SK-N-SH (cell line): ENCODE results near the gene CD79A. TPM values are rescaled to one million over a fixed set of nuclear protein-coding genes. Genes with fewer than 3 reads are reported as not detected.

Experiments used
- CTCF ChIA-PET: fragments of 300-600, 350-600 bp; formaldehyde crosslinking; extraction: SDS; loops from one replicate; lab custom pipeline; 2021; lab: Yijun Ruan, JAX
- POLR2A ChIA-PET: fragments of 350-600 bp; sonication (Branson Sonifier 250); formaldehyde crosslinking; extraction: SDS; loops from one replicate; lab custom pipeline; 2020; ENCODE audit warnings: antibody characterized with exemption, inconsistent platforms; lab: Yijun Ruan, JAX
- DNase-seq: peaks from one replicate; pipeline ENCODE4 v3.0.0; 2012
- H2AFZ ChIP-seq: fragments of 200-600 bp; sonication (generic); 2 replicates; pipeline ENCODE4 v1.8.1; 2016; ENCODE audit warnings: antibody characterized with exemption, mild to moderate bottlenecking, low read depth
- H3F3A ChIP-seq: fragments of 200-600 bp; sonication (generic); replicated peaks from 2 replicates; pipeline ENCODE3; 2016; ENCODE audit warnings: antibody characterized with exemption, mild to moderate bottlenecking; ENCODE audit not compliant: insufficient read depth
- H3K27ac ChIP-seq, 2 experiments: fragments of 200-500 bp in 1 of 2; fragments of 200-600 bp in 1 of 2; sonication (Bioruptor generic) in 1 of 2; sonication (generic), shearing (Covaris generic) in 1 of 2; 2 replicates each; pipeline versions ENCODE4 v1.5.1 to v1.6.1; 2014 to 2016; ENCODE audit warnings: low read depth in 2 of 2, inconsistent platforms in 1 of 2, low read length in 1 of 2, mild to moderate bottlenecking in 1 of 2, mixed read lengths in 1 of 2
- H3K27me3 ChIP-seq: fragments of 200-600 bp; sonication (generic), shearing (Covaris generic); 2 replicates; pipeline ENCODE4 v1.6.1; 2016; ENCODE audit warnings: mixed run types; ENCODE audit not compliant: insufficient read depth
- H3K36me3 ChIP-seq, 2 experiments: fragments of 200-500 bp in 1 of 2; fragments of 200-600 bp in 1 of 2; sonication (Bioruptor generic) in 1 of 2; sonication (generic) in 1 of 2; replicated peaks in 1 of 2; 2 replicates each; pipeline versions ENCODE3 to v1.5.1; 2014 to 2016; ENCODE audit warnings: low read length in 1 of 2, mild to moderate bottlenecking in 1 of 2; ENCODE audit not compliant: insufficient read depth in 2 of 2, control insufficient read depth in 1 of 2
- H3K4me1 ChIP-seq, 2 experiments: fragments of 200-500 bp in 1 of 2; fragments of 200-600 bp in 1 of 2; sonication (Bioruptor generic) in 1 of 2; sonication (generic), shearing (Covaris generic) in 1 of 2; 2 replicates each; pipeline versions ENCODE4 v1.5.1 to v1.6.1; 2014 to 2016; ENCODE audit warnings: low read depth in 1 of 2, low read length in 1 of 2, mixed run types in 1 of 2; ENCODE audit not compliant: insufficient read depth in 2 of 2, control insufficient read depth in 1 of 2
- H3K4me2 ChIP-seq: fragments of 200-600 bp; sonication (generic), shearing (Covaris generic); 2 replicates; pipeline ENCODE4 v1.6.1; 2017; ENCODE audit warnings: mixed run types
- H3K4me3 ChIP-seq, 2 experiments: fragments of 200-500 bp in 1 of 2; fragments of 200-600 bp in 1 of 2; sonication (Bioruptor generic) in 1 of 2; sonication (generic), shearing (Covaris generic) in 1 of 2; 2 replicates each; pipeline versions ENCODE4 v1.5.1 to v1.8.1; 2014 to 2016; ENCODE audit warnings: low read depth in 2 of 2, inconsistent platforms in 1 of 2, low read length in 1 of 2, mild to moderate bottlenecking in 1 of 2, mixed read lengths in 1 of 2, moderate library complexity in 1 of 2
- H3K79me2 ChIP-seq: fragments of 200-600 bp; sonication (generic); 2 replicates; pipeline ENCODE4 v1.8.1; 2017; ENCODE audit warnings: mild to moderate bottlenecking; ENCODE audit not compliant: insufficient read depth
- H3K9ac ChIP-seq: fragments of 200-600 bp; sonication (generic); 2 replicates; pipeline ENCODE4 v1.6.1; 2017; ENCODE audit warnings: mixed run types
- H3K9me2 ChIP-seq: fragments of 200-600 bp; sonication (generic); 2 replicates; pipeline ENCODE4 v1.6.1; 2017; ENCODE audit warnings: mixed run types
- H3K9me3 ChIP-seq: fragments of 200-600 bp; sonication (generic); 2 replicates; pipeline ENCODE4 v1.6.1; 2017; ENCODE audit warnings: mixed run types, mild to moderate bottlenecking, moderate library complexity
- H4K20me1 ChIP-seq: fragments of 200-600 bp; sonication (generic); 2 replicates; pipeline ENCODE4 v1.6.1; 2017; ENCODE audit warnings: mild to moderate bottlenecking, mixed run types; ENCODE audit not compliant: insufficient read depth
- CHD2 ChIP-seq: fragments of 150-350 bp; IDR thresholded peaks from 2 replicates; pipeline ENCODE4 v1.6.1; 2018; ENCODE audit warnings: low read length; ENCODE audit not compliant: partially characterized antibody
- ELF1 ChIP-seq: IDR thresholded peaks from 2 replicates; pipeline ENCODE4 v1.4.0; 2012
- EP300 ChIP-seq, 2 experiments: IDR thresholded peaks; 2 replicates each; pipeline versions ENCODE4 v1.4.0 to v1.6.1; 2012; ENCODE audit warnings: borderline replicate concordance in 1 of 2, low read depth in 1 of 2, low read length in 1 of 2
- FOXM1 ChIP-seq: IDR thresholded peaks from 2 replicates; pipeline ENCODE4 v1.4.0; 2012; ENCODE audit warnings: low read depth, mild to moderate bottlenecking
- GATA2 ChIP-seq: sonication (generic); formaldehyde crosslinking; IDR thresholded peaks from 2 replicates; pipeline ENCODE4 v1.5.0; 2020; ENCODE audit warnings: mild to moderate bottlenecking, missing genetic modification reagents
- NFIC ChIP-seq: IDR thresholded peaks from 2 replicates; pipeline ENCODE4 v1.4.0; 2012; ENCODE audit warnings: borderline replicate concordance
- PBX3 ChIP-seq: IDR thresholded peaks from 2 replicates; pipeline ENCODE4; 2012
- POLR2AphosphoS5 ChIP-seq: IDR thresholded peaks from 2 replicates; pipeline ENCODE4 v1.6.1; 2012; ENCODE audit warnings: low read depth, low read length
- RAD21 ChIP-seq: IDR thresholded peaks from 2 replicates; pipeline ENCODE4 v1.6.1; 2012; ENCODE audit warnings: mild to moderate bottlenecking, low read length
- REST ChIP-seq: IDR thresholded peaks from 2 replicates; pipeline ENCODE4 v1.6.1; 2012; ENCODE audit warnings: mild to moderate bottlenecking, low read depth, low read length, moderate library complexity
- RFX5 ChIP-seq: IDR thresholded peaks from 2 replicates; pipeline ENCODE4 v1.6.1; 2012; ENCODE audit warnings: mild to moderate bottlenecking, improper control_type of control experiment, low read length
- RXRA ChIP-seq: IDR thresholded peaks from 2 replicates; pipeline ENCODE4 v1.4.0; 2012; ENCODE audit warnings: low read depth, mild to moderate bottlenecking, borderline replicate concordance
- TCF12 ChIP-seq: IDR thresholded peaks from 2 replicates; pipeline ENCODE4 v1.4.0; 2012
- YY1 ChIP-seq: IDR thresholded peaks from 2 replicates; pipeline ENCODE4 v1.4.0; 2012; ENCODE audit warnings: low read depth, mild to moderate bottlenecking
- WGBS: methylation state at CpG from one replicate; pipeline ENCODE4 v1.1.6; 2017; ENCODE audit warnings: low lambda C conversion rate; 5-methylcytosine and 5-hydroxymethylcytosine counted together
- polyA plus RNA-seq, 3 experiments: library from polyadenylated mRNA; depleted of rRNA; stranded (reverse); fragments of >200 nt; gene quantifications; 2 replicates each; pipeline ENCODE4 v1.2.3, GENCODE V29; 2012
- TF ChIP-seq, protein P1 (sequence below): IDR thresholded peaks from 2 replicates; pipeline ENCODE4 v1.4.0; 2012; ENCODE audit warnings: low read depth, borderline replicate concordance

Gene CD79A
- polyA plus RNA-seq, 1 of the 3 experiments (the other 2 are of a cell fraction), result 0.20 TPM

DNA sequence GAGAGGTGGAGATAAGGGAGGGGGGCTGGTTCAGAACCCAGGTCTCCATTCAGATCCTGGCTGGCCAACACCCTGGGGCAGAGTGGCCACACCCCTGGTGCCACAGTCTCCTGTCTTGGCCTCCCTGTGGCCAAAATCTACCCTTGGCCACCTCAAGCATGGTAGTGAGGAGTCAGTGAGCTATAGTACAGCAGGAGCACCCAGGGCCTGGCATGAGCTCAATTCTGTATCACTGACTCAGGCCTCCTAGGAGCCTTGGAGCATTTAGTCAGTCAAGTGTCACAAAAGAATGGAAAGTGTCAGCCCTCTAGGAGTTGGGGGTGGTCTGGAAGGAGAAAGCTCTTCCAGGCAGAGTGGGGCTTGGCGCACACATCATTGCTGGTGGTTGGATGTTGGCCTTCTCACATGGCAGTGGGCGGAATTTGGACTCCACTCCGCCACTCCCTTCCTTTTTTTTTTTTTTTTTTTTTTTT is 6.6 kb upstream of the CD79A start:
- Histone ChIP-seq H3K9ac (no peak overlapping the region), H3K9me3 (no peaks in the 10 kb centered on the region), H3K4me3 (no peak overlapping the region), H3K9me2 (no peaks in the 10 kb centered on the region), H3K4me2 (no peak overlapping the region), H3K4me1 (peaks cover 1 to 2% of the 10 kb centered on the region in 2 experiments; a peak in 2 of 4 replicates), H3K79me2 (peaks cover 31% of the 10 kb centered on the region), H3K27me3 (no peaks in the 10 kb centered on the region), H4K20me1 (peaks cover 80% of the 10 kb centered on the region)
- CTCF ChIA-PET, result interaction anchor here (0.8 to 1.5 kb wide), 3 partner anchors 11 to 66 kb away, joined by 3 to 4 read pairs (median 3); partner anchors contain the start of gene RPS19
- TF ChIP-seq RAD21 (no peak), GATA2 (CRISPR knock-in tag) (no peak), EP300 (IDR thresholded peaks at IDR 0.05; ENCODE audit: borderline replicate concordance in 1 of 2, low read depth in 1 of 2, low read length in 1 of 2) (no peak), PBX3 (no peak), RFX5 (no peak), RXRA (no peak), ELF1 (no peak), POLR2AphosphoS5 (no peak), FOXM1 (no peak), TCF12 (no peak), CHD2 (no peak), REST (no peak), NFIC (no peak), YY1 (no peak)
- TF ChIP-seq, protein P1, sequence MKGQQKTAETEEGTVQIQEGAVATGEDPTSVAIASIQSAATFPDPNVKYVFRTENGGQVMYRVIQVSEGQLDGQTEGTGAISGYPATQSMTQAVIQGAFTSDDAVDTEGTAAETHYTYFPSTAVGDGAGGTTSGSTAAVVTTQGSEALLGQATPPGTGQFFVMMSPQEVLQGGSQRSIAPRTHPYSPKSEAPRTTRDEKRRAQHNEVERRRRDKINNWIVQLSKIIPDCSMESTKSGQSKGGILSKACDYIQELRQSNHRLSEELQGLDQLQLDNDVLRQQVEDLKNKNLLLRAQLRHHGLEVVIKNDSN, result no peak
- TF ChIP-seq, all 33 proteins: peak for 0
- DNase-seq, result peak; percentile 22
- peaks cover 46 to 54% of the 10 kb centered on the region in 2 experiments for H3K36me3 ChIP-seq
- POLR2A ChIA-PET, result interaction anchor here (0.6 to 2.3 kb wide), 2 partner anchors 10 to 1556 kb away, joined by 4 to 8 read pairs; partner anchors contain the start of gene RPS19
- 73% methylated on average over 3 of the region's 3 CpGs for WGBS
- H2AFZ ChIP-seq, result no peak overlapping the region
- no peak overlapping the region for H3K27ac ChIP-seq
- H3F3A ChIP-seq, result peaks cover 89% of the 10 kb centered on the region
